OCI-LY1 (cell line): ENCODE results near the gene VPS35.
"Not testable (repeated sequence)": the region's sequence is repeated elsewhere in the genome, so short reads cannot be mapped to it uniquely, and the experiment has no call there.

Experiments used
- H2AFZ ChIP-seq: fragments of 200-600 bp; sonication (generic), shearing (Covaris generic); 2 replicates; pipeline ENCODE4 v1.6.0; 2014; ENCODE audit warnings: antibody characterized with exemption, mild to moderate bottlenecking, low read length
- H3F3A ChIP-seq: fragments of 200-600 bp; sonication (generic), shearing (Covaris generic); 2 replicates; pipeline ENCODE4 v1.6.0; 2014; ENCODE audit warnings: mild to moderate bottlenecking, antibody characterized with exemption, low read length, moderate library complexity; ENCODE audit not compliant: insufficient read depth
- H3K27ac ChIP-seq: fragments of 200-600 bp; sonication (generic); 2 replicates; pipeline ENCODE4 v1.5.1; 2014; ENCODE audit warnings: low read length, mixed run types, mild to moderate bottlenecking, low read depth; ENCODE audit not compliant: poor library complexity, severe bottlenecking
- H3K27me3 ChIP-seq: fragments of 200-600 bp; sonication (generic); 2 replicates; pipeline ENCODE4 v1.6.0; 2014; ENCODE audit warnings: antibody characterized with exemption, mild to moderate bottlenecking, low read length, moderate library complexity; ENCODE audit not compliant: insufficient read depth
- H3K36me3 ChIP-seq: fragments of 200-600 bp; sonication (generic); 2 replicates; pipeline ENCODE4 v1.6.1; 2014; ENCODE audit warnings: mild to moderate bottlenecking, antibody characterized with exemption, low read length, moderate library complexity, mixed read lengths; ENCODE audit not compliant: insufficient read depth
- H3K4me1 ChIP-seq: fragments of 200-600 bp; sonication (generic); 2 replicates; pipeline ENCODE4 v1.5.1; 2014; ENCODE audit warnings: mild to moderate bottlenecking, low read length, moderate library complexity; ENCODE audit not compliant: insufficient read depth, severe bottlenecking
- H3K4me2 ChIP-seq: fragments of 200-600 bp; sonication (generic), shearing (Covaris generic); 2 replicates; pipeline ENCODE4 v1.6.1; 2014; ENCODE audit warnings: low read length
- H3K4me3 ChIP-seq: fragments of 200-600 bp; sonication (generic); 2 replicates; pipeline ENCODE4 v1.5.1; 2014; ENCODE audit warnings: low read length, low read depth, mild to moderate bottlenecking, mixed read lengths; ENCODE audit not compliant: poor library complexity, severe bottlenecking
- H3K79me2 ChIP-seq: fragments of 200-600 bp; shearing (Covaris generic); 2 replicates; pipeline ENCODE4 v1.6.1; 2016; ENCODE audit warnings: mixed run types, low read length, mixed read lengths; ENCODE audit not compliant: insufficient read depth
- H3K9ac ChIP-seq: fragments of 200-600 bp; sonication (generic), shearing (Covaris generic); 2 replicates; pipeline ENCODE4 v1.6.1; 2014; ENCODE audit warnings: mild to moderate bottlenecking, low read length, mixed read lengths
- H3K9me2 ChIP-seq: fragments of 200-600 bp; sonication (generic), shearing (Covaris generic); 2 replicates; pipeline ENCODE4 v1.6.1; 2014; ENCODE audit warnings: low read depth, mild to moderate bottlenecking, low read length, mixed read lengths
- H3K9me3 ChIP-seq: fragments of 200-600 bp; shearing (Covaris generic); 2 replicates; pipeline ENCODE4 v1.6.1; 2014; ENCODE audit warnings: low read length, mixed read lengths
- H4K20me1 ChIP-seq: fragments of 200-600 bp; sonication (generic), shearing (Covaris generic); 2 replicates; pipeline ENCODE4 v1.6.0; 2016; ENCODE audit warnings: mild to moderate bottlenecking, low read length; ENCODE audit not compliant: insufficient read depth
- EZH2 ChIP-seq: fragments of 200-600 bp; sonication (generic), shearing (Covaris generic); IDR thresholded peaks from 2 replicates; pipeline ENCODE4 v1.8.0; 2017; ENCODE audit warnings: borderline replicate concordance, mixed run types, mild to moderate bottlenecking, antibody characterized with exemption, low read length, moderate library complexity, mixed read lengths
- TF ChIP-seq, protein P1 (sequence below): fragments of 200-600 bp; sonication (generic), shearing (Covaris generic); IDR thresholded peaks from 2 replicates; pipeline ENCODE4 v1.5.1; 2017; ENCODE audit warnings: mild to moderate bottlenecking, antibody characterized with exemption, low read length, moderate library complexity, mixed read lengths

The VPS35 gene

DNA sequence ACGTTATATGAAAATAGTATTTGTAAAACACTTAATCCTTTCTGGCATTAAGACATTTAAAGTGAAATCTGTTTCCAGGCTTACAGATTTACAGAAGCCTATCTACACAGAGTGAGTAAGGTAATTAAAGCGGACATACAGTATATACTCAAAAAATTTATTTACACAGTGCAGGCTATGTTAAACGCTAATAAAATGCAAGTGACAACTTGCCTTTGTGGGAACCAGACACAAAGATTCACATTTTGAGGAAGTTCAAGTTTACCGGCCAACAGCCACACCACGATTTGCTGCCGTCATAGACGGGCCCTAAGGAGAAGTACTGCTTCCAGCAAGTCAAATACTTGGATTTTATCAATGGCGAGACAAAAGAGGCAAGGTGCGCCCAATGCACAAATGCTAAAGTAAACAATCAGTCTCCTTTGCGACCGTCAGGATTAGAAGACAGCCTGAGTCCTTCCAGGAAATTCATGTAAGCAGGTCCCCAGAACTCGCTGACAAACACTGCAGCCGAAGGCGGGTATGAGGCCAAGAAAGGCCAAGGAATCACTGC, 801 bp downstream of the VPS35 start:
- no peaks in the 10 kb centered on the region for H3F3A ChIP-seq
- no peak for TF ChIP-seq EZH2
- TF ChIP-seq, protein P1, sequence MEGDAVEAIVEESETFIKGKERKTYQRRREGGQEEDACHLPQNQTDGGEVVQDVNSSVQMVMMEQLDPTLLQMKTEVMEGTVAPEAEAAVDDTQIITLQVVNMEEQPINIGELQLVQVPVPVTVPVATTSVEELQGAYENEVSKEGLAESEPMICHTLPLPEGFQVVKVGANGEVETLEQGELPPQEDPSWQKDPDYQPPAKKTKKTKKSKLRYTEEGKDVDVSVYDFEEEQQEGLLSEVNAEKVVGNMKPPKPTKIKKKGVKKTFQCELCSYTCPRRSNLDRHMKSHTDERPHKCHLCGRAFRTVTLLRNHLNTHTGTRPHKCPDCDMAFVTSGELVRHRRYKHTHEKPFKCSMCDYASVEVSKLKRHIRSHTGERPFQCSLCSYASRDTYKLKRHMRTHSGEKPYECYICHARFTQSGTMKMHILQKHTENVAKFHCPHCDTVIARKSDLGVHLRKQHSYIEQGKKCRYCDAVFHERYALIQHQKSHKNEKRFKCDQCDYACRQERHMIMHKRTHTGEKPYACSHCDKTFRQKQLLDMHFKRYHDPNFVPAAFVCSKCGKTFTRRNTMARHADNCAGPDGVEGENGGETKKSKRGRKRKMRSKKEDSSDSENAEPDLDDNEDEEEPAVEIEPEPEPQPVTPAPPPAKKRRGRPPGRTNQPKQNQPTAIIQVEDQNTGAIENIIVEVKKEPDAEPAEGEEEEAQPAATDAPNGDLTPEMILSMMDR, result peak; percentile 44; the same call in 1 of the 2 replicates
- H2AFZ ChIP-seq, result no peak overlapping the region
- H3K9me2 ChIP-seq, result no peaks in the 10 kb centered on the region
- H3K9me3 ChIP-seq, result no peaks in the 10 kb centered on the region
- H3K4me1 ChIP-seq, result peaks cover 50% of the 10 kb centered on the region
- peak overlapping the region; percentile 22 for H3K27ac ChIP-seq
- peak overlapping the region; percentile 77 for H3K9ac ChIP-seq
- H3K27me3 ChIP-seq, result no peaks in the 10 kb centered on the region
- H4K20me1 ChIP-seq, result no peaks in the 10 kb centered on the region
- peaks cover 76% of the 10 kb centered on the region for H3K79me2 ChIP-seq
- H3K36me3 ChIP-seq, result peaks cover 26% of the 10 kb centered on the region
- peak overlapping the region; percentile 74 for H3K4me3 ChIP-seq
- peak overlapping the region; percentile 93 for H3K4me2 ChIP-seq

DNA sequence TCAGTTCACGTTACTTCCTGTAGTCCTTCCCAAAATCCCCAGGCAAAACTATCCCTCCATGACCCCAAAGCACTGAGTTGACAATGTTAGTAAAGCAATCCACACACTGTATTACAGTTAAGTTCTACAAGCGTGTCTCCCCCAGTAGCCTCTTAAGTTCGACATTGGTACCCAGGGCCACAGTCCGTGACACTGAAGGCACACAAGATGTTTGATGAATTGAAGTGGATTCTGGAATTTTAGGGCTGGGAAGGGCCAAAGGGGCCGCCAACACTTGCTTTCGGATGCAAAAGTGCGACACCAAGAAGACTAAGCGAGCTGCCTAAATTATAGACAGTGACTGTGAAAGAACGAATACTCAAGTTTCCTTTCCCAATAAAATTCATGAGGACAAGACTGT, 1.5 kb downstream of the VPS35 start:
- Histone ChIP-seq H3F3A (no peaks in the 10 kb centered on the region), H3K9me2 (no peaks in the 10 kb centered on the region), H2AFZ (no peak overlapping the region), H3K36me3 (peaks cover 19% of the 10 kb centered on the region), H3K79me2 (peaks cover 79% of the 10 kb centered on the region), H3K27me3 (no peaks in the 10 kb centered on the region), H3K9ac (peak overlapping the region; percentile 77), H3K4me3 (peak overlapping the region; percentile 74), H3K9me3 (no peaks in the 10 kb centered on the region), H3K4me1 (peaks cover 50% of the 10 kb centered on the region), H4K20me1 (no peaks in the 10 kb centered on the region), H3K4me2 (peak overlapping the region; percentile 93), H3K27ac (no peak overlapping the region)
- TF ChIP-seq EZH2, result no peak
- TF ChIP-seq, protein P1, result no peak

DNA sequence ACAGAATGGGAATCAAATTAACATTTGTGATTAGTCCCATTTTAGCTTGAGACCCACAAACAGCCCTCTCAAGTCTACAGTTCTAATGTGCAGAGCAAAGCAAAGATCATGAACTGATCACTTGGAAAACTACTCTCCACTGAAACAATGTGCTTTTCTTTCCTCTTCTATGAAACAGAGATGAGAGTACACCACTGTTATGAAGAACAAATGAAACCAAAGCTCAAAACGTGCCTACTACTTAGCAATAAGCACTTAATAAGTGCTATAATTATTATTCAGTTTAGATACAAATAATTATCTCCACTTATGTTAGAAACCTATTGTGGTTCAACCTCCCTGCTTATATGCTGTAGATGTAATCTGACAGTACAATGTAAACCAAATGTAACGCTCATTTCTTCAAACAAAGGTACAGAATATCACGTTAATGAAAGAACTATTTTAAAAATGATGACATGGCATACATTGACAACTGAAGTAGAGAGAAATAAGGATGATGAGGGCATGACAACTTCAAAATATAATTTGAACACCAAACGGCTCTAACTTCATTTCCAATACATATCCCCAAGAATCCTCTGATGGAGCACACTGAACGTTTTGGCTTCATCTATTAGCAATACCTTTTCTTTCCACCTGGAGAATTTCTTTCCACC, 2.0 kb downstream of the VPS35 start:
- Histone ChIP-seq H3K4me1 (peaks cover 44% of the 10 kb centered on the region), H3K9ac (peak overlapping the region; percentile 77; the same call in 1 of the 2 replicates), H3K36me3 (peaks cover 14% of the 10 kb centered on the region), H4K20me1 (no peaks in the 10 kb centered on the region), H3K27me3 (no peaks in the 10 kb centered on the region), H3K27ac (no peak overlapping the region), H3K79me2 (peaks cover 75% of the 10 kb centered on the region), H3K4me2 (peak overlapping the region; percentile 93), H3K9me2 (no peaks in the 10 kb centered on the region), H3K9me3 (no peaks in the 10 kb centered on the region), H2AFZ (no peak overlapping the region), H3K4me3 (peak overlapping the region; percentile 74), H3F3A (no peaks in the 10 kb centered on the region)
- TF ChIP-seq, protein P1, result no peak
- TF ChIP-seq EZH2, result no peak

DNA sequence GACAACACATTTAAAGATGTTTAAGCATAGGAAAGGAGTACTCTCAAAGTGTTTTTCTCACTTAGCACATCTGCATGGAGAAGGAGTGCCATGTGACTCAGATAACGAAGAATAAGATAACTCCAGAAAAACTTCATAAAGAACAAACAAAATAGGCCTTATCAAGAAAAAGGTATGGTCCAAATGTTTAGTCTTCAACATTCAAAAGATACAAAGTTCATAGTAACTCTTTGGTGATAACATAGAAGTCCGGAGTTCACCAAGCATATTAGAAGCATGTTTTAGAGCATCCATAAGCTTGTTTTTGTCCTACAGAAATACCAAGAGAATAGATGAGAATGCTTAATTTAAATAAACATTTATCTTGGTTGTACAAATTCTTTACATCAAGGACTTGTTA, 7.1 kb downstream of the VPS35 start:
- not testable (repeated sequence) for H3K9ac ChIP-seq, H3K9me3 ChIP-seq, H3K4me2 ChIP-seq, H3K4me3 ChIP-seq, H3F3A ChIP-seq, H3K9me2 ChIP-seq, H3K27me3 ChIP-seq, H3K27ac ChIP-seq, H2AFZ ChIP-seq, H4K20me1 ChIP-seq
- peaks cover 45% of the 10 kb centered on the region for H3K79me2 ChIP-seq
- H3K36me3 ChIP-seq, result peaks cover 44% of the 10 kb centered on the region
- peaks cover 16% of the 10 kb centered on the region for H3K4me1 ChIP-seq

DNA sequence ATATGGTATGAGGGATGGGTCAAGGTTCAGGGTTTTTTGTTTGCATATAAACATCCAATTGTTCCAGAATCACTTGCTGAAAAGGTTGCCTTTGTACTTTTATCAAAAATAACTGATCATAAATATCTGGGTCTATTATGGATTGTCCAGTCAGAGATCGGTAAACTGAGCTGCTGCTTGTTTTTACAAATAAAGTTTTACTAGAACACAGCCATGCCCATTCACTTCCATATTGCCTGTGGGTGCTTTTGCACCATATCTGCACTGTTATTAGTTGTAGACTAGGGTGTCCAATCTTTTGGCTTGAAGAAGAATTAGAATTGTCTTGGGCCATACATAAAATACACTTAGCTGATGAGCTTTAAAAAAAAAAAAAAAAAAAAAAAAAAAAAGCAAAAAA, 11.0 kb downstream of the VPS35 start:
- not testable (repeated sequence) for H2AFZ ChIP-seq, H3K9me3 ChIP-seq, H3K4me2 ChIP-seq, H3K4me3 ChIP-seq, H3F3A ChIP-seq, H4K20me1 ChIP-seq, H3K27me3 ChIP-seq, H3K79me2 ChIP-seq, H3K27ac ChIP-seq, H3K9me2 ChIP-seq, H3K9ac ChIP-seq
- Histone ChIP-seq H3K4me1 (peaks cover 12% of the 10 kb centered on the region), H3K36me3 (peaks cover 71% of the 10 kb centered on the region)
